DND-41 (cell line): ENCODE measurements around the gene KCNAB2.

Experiments
- EZH2 ChIP-seq: IDR thresholded peaks from 3 replicates; pipeline ENCODE4 v1.6.1; 2012; ENCODE audit warnings: borderline replicate concordance, low read depth, mild to moderate bottlenecking, moderate library complexity, low read length, inconsistent platforms; ENCODE audit not compliant: severe bottlenecking
- TF ChIP-seq, protein P1 (sequence below): IDR thresholded peaks from 2 replicates; pipeline ENCODE4 v1.5.1; 2012; ENCODE audit warnings: borderline replicate concordance, low read length, moderate library complexity, mild to moderate bottlenecking; ENCODE audit not compliant: poor library complexity, severe bottlenecking; ENCODE audit errors: extremely low read depth

DNA sequence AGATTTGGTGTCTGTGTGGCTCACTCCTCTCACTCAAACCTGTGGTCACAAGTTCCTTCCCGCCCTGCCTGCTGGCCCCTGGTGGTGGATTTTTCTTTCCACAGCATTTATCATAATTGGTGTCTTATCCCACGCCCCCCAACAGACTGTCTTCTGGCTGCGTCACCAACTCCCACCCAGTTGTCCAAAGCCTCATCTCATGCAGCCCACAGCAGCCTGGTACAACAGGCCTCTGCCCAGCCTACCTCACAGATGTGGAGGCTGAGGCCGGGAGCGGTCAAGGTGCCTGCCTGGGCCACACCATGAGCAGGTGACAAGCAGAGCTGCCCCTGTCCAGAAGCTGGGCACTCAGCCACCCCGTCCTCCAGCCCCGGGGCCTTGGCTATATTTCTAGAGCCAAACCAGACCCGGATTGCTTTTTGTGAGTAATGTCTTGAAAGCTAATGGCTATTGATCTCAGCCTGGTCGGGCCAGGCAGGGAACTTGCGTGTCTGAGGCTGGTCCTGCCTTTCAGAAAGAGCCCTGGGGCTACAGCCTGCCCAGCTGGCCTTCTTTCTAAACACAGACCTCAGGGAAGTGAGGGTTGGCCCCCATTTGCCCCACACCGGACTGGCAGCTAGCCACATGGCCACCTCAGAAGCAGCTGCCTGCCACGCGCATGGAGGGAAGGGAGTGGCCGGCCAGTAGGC is 2.6 kb downstream of the KCNAB2 start:
- TF ChIP-seq, protein P1, sequence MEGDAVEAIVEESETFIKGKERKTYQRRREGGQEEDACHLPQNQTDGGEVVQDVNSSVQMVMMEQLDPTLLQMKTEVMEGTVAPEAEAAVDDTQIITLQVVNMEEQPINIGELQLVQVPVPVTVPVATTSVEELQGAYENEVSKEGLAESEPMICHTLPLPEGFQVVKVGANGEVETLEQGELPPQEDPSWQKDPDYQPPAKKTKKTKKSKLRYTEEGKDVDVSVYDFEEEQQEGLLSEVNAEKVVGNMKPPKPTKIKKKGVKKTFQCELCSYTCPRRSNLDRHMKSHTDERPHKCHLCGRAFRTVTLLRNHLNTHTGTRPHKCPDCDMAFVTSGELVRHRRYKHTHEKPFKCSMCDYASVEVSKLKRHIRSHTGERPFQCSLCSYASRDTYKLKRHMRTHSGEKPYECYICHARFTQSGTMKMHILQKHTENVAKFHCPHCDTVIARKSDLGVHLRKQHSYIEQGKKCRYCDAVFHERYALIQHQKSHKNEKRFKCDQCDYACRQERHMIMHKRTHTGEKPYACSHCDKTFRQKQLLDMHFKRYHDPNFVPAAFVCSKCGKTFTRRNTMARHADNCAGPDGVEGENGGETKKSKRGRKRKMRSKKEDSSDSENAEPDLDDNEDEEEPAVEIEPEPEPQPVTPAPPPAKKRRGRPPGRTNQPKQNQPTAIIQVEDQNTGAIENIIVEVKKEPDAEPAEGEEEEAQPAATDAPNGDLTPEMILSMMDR: no peak
- no peak for TF ChIP-seq EZH2
